Measurements from ENCODE around the gene CHD6. TPM values are rescaled to one million over a fixed set of nuclear protein-coding genes. Genes with fewer than 3 reads are reported as not detected.

The CHD6 gene
- total RNA-seq, 1 donor from 2014 or later, result 114 TPM

- peaks cover 21% of the 10 kb centered on the region for H3K27me3 Mint-ChIP-seq
- DNase-seq (ENCODE audit: low spot score, unreplicated experiment), result no peak
- peaks cover 8% of the 10 kb centered on the region for H3K4me1 Mint-ChIP-seq (ENCODE audit: low read depth)
- H3K36me3 Mint-ChIP-seq (ENCODE audit: insufficient read depth), result no peaks in the 10 kb centered on the region
- no peak overlapping the region for H3K4me3 Mint-ChIP-seq (ENCODE audit: low read depth)
- no peak overlapping the region for H3K27ac Mint-ChIP-seq
- H3K9me3 Mint-ChIP-seq (ENCODE audit: low read depth), result peaks cover 2% of the 10 kb centered on the region
- no peak for TF ChIP-seq CTCF (IDR thresholded peaks at IDR 0.05; ENCODE audit: unreplicated experiment)
Measured at GRCh38 chr20:41376349-41376748, 241.8 kb downstream of the CHD6 start.

GRCh38 chr20:41375846-41376245 lies 242.3 kb downstream of the CHD6 start:
- Mint-ChIP-seq H3K9me3 (ENCODE audit: low read depth) (peaks cover 5% of the 10 kb centered on the region), H3K27ac (no peak overlapping the region), H3K36me3 (ENCODE audit: insufficient read depth) (no peaks in the 10 kb centered on the region), H3K4me3 (ENCODE audit: low read depth) (no peak overlapping the region), H3K27me3 (peaks cover 23% of the 10 kb centered on the region), H3K4me1 (ENCODE audit: low read depth) (peaks cover 8% of the 10 kb centered on the region)
- TF ChIP-seq CTCF (IDR thresholded peaks at IDR 0.05; ENCODE audit: unreplicated experiment), result no peak
- no peak for DNase-seq (ENCODE audit: low spot score, unreplicated experiment)

- no peaks in the 10 kb centered on the region for H3K36me3 Mint-ChIP-seq (ENCODE audit: insufficient read depth)
- DNase-seq (ENCODE audit: low spot score, unreplicated experiment), result no peak
- no peak overlapping the region for H3K27ac Mint-ChIP-seq
- H3K9me3 Mint-ChIP-seq (ENCODE audit: low read depth), result peaks cover 5% of the 10 kb centered on the region
- peaks cover 26% of the 10 kb centered on the region for H3K27me3 Mint-ChIP-seq
- H3K4me3 Mint-ChIP-seq (ENCODE audit: low read depth), result no peak overlapping the region
- TF ChIP-seq CTCF (IDR thresholded peaks at IDR 0.05; ENCODE audit: unreplicated experiment), result no peak
- H3K4me1 Mint-ChIP-seq (ENCODE audit: low read depth), result peaks cover 8% of the 10 kb centered on the region
Measured at GRCh38 chr20:41373931-41374920, 244.0 kb downstream of the CHD6 start.

- H3K27ac Mint-ChIP-seq, result no peak overlapping the region
- no peak overlapping the region for H3K4me3 Mint-ChIP-seq (ENCODE audit: low read depth)
- peaks cover 30% of the 10 kb centered on the region for H3K27me3 Mint-ChIP-seq
Measured at GRCh38 chr20:41373251-41373783, 244.9 kb downstream of the CHD6 start.

More at GRCh38 chr20:41373251-41373783, 244.9 kb downstream of the CHD6 start:
- DNase-seq (ENCODE audit: low spot score, unreplicated experiment), result no peak
- peaks cover 8% of the 10 kb centered on the region for H3K4me1 Mint-ChIP-seq (ENCODE audit: low read depth)
- peaks cover 5% of the 10 kb centered on the region for H3K9me3 Mint-ChIP-seq (ENCODE audit: low read depth)
- TF ChIP-seq CTCF (IDR thresholded peaks at IDR 0.05; ENCODE audit: unreplicated experiment), result no peak
- no peaks in the 10 kb centered on the region for H3K36me3 Mint-ChIP-seq (ENCODE audit: insufficient read depth)
